KMS-11 (cell line): ENCODE results near the gene C1orf35.

Source experiments
- H2AFZ ChIP-seq: fragments of 200-600 bp; sonication (generic); 2 replicates; pipeline ENCODE4 v1.6.1; 2016; ENCODE audit warnings: antibody characterized with exemption, mixed run types, low read depth
- H3K27ac ChIP-seq: fragments of 200-600 bp; sonication (generic); 2 replicates; pipeline ENCODE4 v1.6.1; 2016; ENCODE audit warnings: mild to moderate bottlenecking, mixed run types
- H3K27me3 ChIP-seq: fragments of 200-600 bp; sonication (generic); 2 replicates; pipeline ENCODE4 v1.6.1; 2017; ENCODE audit warnings: mild to moderate bottlenecking, low read depth, mixed run types, moderate library complexity; ENCODE audit not compliant: insufficient read depth
- H3K36me3 ChIP-seq: fragments of 200-600 bp; sonication (generic); 2 replicates; pipeline ENCODE4 v1.6.1; 2017; ENCODE audit warnings: mild to moderate bottlenecking, mixed run types; ENCODE audit not compliant: insufficient read depth
- H3K4me1 ChIP-seq: fragments of 200-600 bp; sonication (generic); 2 replicates; pipeline ENCODE4 v1.6.1; 2016; ENCODE audit warnings: mild to moderate bottlenecking, low read depth, mixed run types; ENCODE audit not compliant: poor library complexity, severe bottlenecking
- H3K4me2 ChIP-seq: fragments of 200-600 bp; sonication (generic); 2 replicates; pipeline ENCODE4 v1.7.0; 2016; ENCODE audit warnings: mild to moderate bottlenecking, mixed run types
- H3K4me3 ChIP-seq: fragments of 200-600 bp; sonication (generic); IDR thresholded peaks from 2 replicates; pipeline ENCODE4 v1.6.1; 2017; ENCODE audit warnings: low read depth, low read length, mixed read lengths; ENCODE audit not compliant: insufficient read depth
- H3K79me2 ChIP-seq: fragments of 200-600 bp; sonication (generic); 2 replicates; pipeline ENCODE4 v1.6.1; 2016; ENCODE audit warnings: low read depth, mixed run types; ENCODE audit not compliant: insufficient read depth
- H3K9ac ChIP-seq: fragments of 200-600 bp; sonication (generic); 2 replicates; pipeline ENCODE4 v1.6.1; 2016; ENCODE audit warnings: mild to moderate bottlenecking, mixed run types
- H4K20me1 ChIP-seq: fragments of 200-600 bp; sonication (generic); 2 replicates; pipeline ENCODE4 v1.6.1; 2016; ENCODE audit warnings: mild to moderate bottlenecking, mixed run types; ENCODE audit not compliant: insufficient read depth
- CTCF ChIP-seq: fragments of 200-600 bp; sonication (generic); conservative IDR thresholded peaks from 2 replicates; pipeline ENCODE4 v1.6.1; 2017; ENCODE audit warnings: low read depth, mild to moderate bottlenecking, antibody characterized with exemption, low read length, moderate library complexity, mixed read lengths

C1orf35 gene

GRCh38 chr1:228142701-228143136 is 39.6 kb upstream of the C1orf35 start:
- Histone ChIP-seq H3K27me3 (no peaks in the 10 kb centered on the region), H3K27ac (no peak overlapping the region), H3K9ac (no peak overlapping the region), H3K4me2 (peak overlapping the region; percentile 96; the same call in 1 of the 2 replicates), H2AFZ (no peak overlapping the region), H3K4me3 (no peak overlapping the region), H3K36me3 (no peaks in the 10 kb centered on the region), H3K4me1 (peaks cover 17% of the 10 kb centered on the region), H3K79me2 (peaks cover 65% of the 10 kb centered on the region), H4K20me1 (no peaks in the 10 kb centered on the region; the same call in 1 of the 2 replicates)
- TF ChIP-seq CTCF: no peak

- TF ChIP-seq CTCF: no peak
- Histone ChIP-seq H3K4me3 (no peak overlapping the region), H2AFZ (no peak overlapping the region), H3K36me3 (no peaks in the 10 kb centered on the region), H3K27ac (peak overlapping the region; percentile 62; the same call in 1 of the 2 replicates), H3K79me2 (peaks cover 65% of the 10 kb centered on the region), H3K27me3 (no peaks in the 10 kb centered on the region), H3K4me1 (peaks cover 17% of the 10 kb centered on the region), H3K9ac (peak overlapping the region; percentile 70; the same call in 1 of the 2 replicates), H3K4me2 (peak overlapping the region; percentile 96), H4K20me1 (no peaks in the 10 kb centered on the region; the same call in 1 of the 2 replicates)
Observed at GRCh38 chr1:228142155-228142691, 39.1 kb upstream of the C1orf35 start.

- Histone ChIP-seq H3K27ac (peak overlapping the region; percentile 62), H3K27me3 (no peaks in the 10 kb centered on the region), H3K4me2 (peak overlapping the region; percentile 96), H3K4me3 (peak overlapping the region; percentile 83), H3K36me3 (no peaks in the 10 kb centered on the region), H2AFZ (no peak overlapping the region), H3K9ac (peak overlapping the region; percentile 70), H3K4me1 (peaks cover 17% of the 10 kb centered on the region), H3K79me2 (peaks cover 63% of the 10 kb centered on the region), H4K20me1 (no peaks in the 10 kb centered on the region; the same call in 1 of the 2 replicates)
- TF ChIP-seq CTCF: no peak
Observed at GRCh38 chr1:228141226-228142044, 38.3 kb upstream of the C1orf35 start.

GRCh38 chr1:228140724-228141225 is 37.6 kb upstream of the C1orf35 start:
- Histone ChIP-seq H3K4me2 (peak overlapping the region; percentile 96), H4K20me1 (no peaks in the 10 kb centered on the region; the same call in 1 of the 2 replicates), H3K36me3 (no peaks in the 10 kb centered on the region), H3K4me1 (peaks cover 17% of the 10 kb centered on the region), H3K9ac (peak overlapping the region; percentile 70), H3K79me2 (peaks cover 56% of the 10 kb centered on the region), H2AFZ (peak overlapping the region; percentile 77; the same call in 1 of the 2 replicates), H3K4me3 (peak overlapping the region; percentile 83), H3K27ac (peak overlapping the region; percentile 62), H3K27me3 (no peaks in the 10 kb centered on the region)
- no peak for TF ChIP-seq CTCF
